Ramos (cell line): ENCODE data around the gene PCDHGB7.
"Not testable (repeated sequence)": the region's sequence is repeated elsewhere in the genome, so short reads cannot be mapped to it uniquely, and the experiment has no call there.

Experiments
- in situ Hi-C: fragments of 300-500 bp; cut with MboI; formaldehyde crosslinking; loops from one replicate; pipeline ENCODE4 v1.14.3; 2022; ENCODE audit warnings: low sequenced_read_pairs; ENCODE audit not compliant: unreplicated experiment

PCDHGB7 gene

GRCh38 chr5:141422742-141423291, 5.3 kb downstream of the PCDHGB7 start:
- in situ Hi-C loops: loop anchor here (5.0 kb wide), 1 partner anchor 134 kb away; no protein-coding TSS in a partner anchor

DNA sequence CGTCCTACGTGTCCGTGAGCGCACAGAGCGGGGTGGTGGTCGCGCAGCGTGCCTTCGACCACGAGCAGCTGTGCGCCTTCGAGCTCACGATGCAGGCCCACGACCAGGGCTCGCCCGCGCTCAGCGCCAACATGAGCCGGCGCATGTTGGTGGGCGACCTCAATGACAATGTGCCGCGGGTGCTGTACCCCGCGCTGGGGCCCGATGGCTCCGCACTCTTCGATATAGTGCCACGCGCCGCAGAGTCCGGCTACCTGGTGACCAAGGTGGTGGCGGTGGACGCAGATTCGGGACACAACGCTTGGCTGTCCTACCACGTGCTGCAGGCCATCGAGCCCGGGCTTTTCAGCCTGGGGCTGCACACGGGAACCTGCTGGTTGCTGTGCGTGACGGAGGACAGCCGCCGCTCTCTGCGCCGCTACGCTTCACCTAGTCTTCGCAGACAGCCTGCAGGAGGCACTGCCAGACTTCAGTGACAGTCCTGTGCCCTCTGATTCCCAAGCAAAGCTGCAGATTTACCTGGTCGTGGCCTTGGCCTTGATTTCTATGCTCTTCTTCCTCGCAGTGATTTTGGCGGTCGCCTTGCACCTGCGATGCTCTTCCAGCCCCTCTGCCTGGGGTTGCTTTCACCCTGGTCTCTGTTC, 10.4 kb downstream of the PCDHGB7 start:
- in situ Hi-C loops: no loop called here

DNA sequence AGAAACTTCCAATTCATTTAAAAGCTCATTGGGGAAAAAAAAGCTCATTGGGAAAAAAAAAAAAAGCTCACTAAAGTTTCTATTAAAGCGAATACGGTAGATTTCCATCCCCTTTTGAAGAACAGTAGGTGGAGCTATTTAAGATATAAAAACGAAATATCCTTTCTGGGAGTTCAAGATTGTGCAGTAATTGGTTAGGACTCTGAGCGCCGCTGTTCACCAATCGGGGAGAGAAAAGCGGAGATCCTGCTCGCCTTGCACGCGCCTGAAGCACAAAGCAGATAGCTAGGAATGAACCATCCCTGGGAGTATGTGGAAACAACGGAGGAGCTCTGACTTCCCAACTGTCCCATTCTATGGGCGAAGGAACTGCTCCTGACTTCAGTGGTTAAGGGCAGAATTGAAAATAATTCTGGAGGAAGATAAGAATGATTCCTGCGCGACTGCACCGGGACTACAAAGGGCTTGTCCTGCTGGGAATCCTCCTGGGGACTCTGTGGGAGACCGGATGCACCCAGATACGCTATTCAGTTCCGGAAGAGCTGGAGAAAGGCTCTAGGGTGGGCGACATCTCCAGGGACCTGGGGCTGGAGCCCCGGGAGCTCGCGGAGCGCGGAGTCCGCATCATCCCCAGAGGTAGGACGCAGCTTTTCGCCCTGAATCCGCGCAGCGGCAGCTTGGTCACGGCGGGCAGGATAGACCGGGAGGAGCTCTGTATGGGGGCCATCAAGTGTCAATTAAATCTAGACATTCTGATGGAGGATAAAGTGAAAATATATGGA, 13.0 kb downstream of the PCDHGB7 start, which contains the start of gene PCDHGA12:
PCDHGA12 (plus strand) TSS at position 176 of the 782 bp plus-strand sequence; CDS start at position 429, 253 bp downstream.
- in situ Hi-C loops: no loop called here

- in situ Hi-C loops: no loop called here
Observed at GRCh38 chr5:141431286-141431685, 13.8 kb downstream of the PCDHGB7 start.

DNA sequence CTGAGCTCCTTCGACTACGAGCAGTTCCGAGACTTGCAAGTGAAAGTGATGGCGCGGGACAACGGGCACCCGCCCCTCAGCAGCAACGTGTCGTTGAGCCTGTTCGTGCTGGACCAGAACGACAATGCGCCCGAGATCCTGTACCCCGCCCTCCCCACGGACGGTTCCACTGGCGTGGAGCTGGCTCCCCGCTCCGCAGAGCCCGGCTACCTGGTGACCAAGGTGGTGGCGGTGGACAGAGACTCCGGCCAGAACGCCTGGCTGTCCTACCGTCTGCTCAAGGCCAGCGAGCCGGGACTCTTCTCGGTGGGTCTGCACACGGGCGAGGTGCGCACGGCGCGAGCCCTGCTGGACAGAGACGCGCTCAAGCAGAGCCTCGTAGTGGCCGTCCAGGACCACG, 14.8 kb downstream of the PCDHGB7 start:
- in situ Hi-C loops: not testable (repeated sequence)

- in situ Hi-C loops: not testable (repeated sequence)
Observed at GRCh38 chr5:141432726-141433125, 15.2 kb downstream of the PCDHGB7 start.

GRCh38 chr5:141434006-141434405, 16.5 kb downstream of the PCDHGB7 start:
- in situ Hi-C loops: no loop called here

- in situ Hi-C loops: no loop called here
Observed at GRCh38 chr5:141437221-141437620, 19.7 kb downstream of the PCDHGB7 start.

- in situ Hi-C loops: no loop called here
Observed at GRCh38 chr5:141439411-141440141, 22.1 kb downstream of the PCDHGB7 start.

DNA sequence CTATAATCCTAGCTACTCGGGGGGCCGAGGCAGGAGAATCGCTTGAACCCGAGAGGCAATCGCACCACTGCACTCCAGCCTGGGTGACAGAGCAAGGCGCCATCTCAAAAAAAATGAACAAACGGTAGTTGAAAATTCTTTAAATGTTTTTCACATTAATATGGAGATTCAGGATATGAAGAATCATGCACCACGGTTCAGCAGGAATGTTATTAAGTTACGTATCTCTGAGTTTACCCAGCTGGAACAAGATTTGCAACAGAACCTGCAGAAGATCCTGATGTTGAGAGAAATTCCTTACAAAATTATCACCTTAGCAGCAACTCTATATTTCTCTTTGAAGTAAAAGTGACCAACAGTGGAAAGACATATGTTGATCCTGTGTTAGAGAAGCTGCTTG, 22.9 kb downstream of the PCDHGB7 start:
- in situ Hi-C loops: no loop called here

DNA sequence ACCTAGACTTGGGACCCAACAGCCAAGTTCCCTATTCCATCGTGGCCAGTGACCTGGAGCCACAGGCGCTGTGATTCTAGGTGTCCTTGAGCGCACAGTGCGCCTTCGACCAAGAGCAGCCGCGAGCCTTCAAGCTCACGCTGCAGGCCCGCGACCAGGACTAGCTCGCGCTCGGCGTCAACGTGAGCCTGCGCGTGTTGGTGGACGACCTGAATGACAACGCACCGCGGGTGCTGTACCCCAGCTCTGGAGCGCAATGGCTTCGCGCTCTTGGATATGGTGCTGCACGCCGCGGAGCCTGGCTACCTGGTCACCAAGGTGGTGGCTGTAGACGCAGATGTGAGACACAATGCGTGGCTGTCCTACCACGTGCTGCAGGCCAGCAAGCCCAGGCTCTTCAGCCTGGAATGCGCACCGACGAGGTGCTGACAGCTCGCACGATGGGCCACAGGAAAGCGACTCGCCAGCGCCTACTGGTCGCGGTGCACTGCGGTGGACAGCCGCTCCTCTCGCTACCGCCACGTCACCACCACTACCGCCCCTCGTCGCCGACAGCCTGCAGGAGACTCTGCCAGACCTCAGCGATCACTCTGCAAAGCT, 24.2 kb downstream of the PCDHGB7 start:
- in situ Hi-C loops: no loop called here

DNA sequence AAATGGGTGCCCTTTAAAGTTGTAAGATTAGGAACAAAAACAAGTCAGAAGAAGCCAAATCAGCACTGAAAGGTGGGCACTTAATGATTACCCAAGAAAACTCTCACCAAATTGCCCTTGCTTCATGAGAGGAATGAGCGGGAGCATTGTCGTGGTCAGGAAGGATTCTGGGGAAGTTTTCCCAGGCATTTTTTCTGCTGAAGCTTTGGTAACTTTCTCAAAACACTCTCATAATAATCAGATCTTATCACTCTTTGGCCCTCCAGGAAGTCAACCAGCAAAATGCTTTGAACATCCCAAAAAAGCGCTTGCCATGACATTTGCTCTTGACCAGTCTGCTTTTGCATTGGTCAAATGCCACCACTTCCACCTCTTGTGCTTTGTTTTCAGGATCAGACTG, 47.9 kb downstream of the PCDHGB7 start:
- in situ Hi-C loops: no loop called here
